NCI-H774 (cell line): ENCODE measurements around the gene OCA2.

Experiments used
- DNase-seq: peaks from one replicate; lab custom pipeline; 2025; lab: John Stamatoyannopoulos, UW

The OCA2 gene

DNA sequence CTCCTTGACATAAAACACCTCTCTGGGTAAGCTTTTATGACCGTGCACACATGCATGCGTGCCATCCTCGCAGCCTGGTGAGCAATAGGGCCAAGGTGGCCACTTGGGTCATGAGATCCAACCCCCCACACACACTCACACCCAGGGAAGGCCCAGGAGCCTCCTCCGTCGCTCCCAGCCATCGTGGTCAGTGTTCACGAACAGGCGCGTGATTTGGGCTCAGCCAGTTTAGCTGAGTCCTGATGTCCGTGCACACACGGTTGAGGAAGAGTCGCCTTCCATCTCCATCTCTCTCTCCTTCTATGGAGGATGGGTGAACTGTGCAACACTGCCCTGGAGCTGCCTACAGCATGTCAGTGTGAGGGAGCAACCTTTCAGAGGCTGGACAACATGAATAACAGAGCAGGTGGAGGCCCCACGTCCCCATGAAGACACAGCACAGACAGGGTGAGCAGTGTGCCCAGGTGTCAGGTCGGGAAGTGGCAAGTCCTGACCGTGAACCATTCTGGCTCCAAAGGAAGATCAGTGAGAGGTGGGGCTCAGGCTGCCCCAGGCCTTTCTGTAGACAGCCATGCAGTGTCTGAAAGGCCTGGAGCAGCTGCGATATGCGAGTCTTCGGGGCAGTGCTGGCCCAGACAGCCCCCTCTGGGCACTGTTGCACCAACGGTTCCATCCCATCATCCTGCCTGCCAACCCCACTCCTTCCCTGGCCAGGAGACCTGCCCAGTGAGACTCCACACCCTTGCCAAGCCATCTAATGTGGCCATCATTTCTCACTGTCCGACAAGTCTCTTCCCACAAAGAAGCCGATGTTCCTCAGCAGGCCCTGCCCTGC is 253.4 kb downstream of the OCA2 start:
- no peak for DNase-seq

DNA sequence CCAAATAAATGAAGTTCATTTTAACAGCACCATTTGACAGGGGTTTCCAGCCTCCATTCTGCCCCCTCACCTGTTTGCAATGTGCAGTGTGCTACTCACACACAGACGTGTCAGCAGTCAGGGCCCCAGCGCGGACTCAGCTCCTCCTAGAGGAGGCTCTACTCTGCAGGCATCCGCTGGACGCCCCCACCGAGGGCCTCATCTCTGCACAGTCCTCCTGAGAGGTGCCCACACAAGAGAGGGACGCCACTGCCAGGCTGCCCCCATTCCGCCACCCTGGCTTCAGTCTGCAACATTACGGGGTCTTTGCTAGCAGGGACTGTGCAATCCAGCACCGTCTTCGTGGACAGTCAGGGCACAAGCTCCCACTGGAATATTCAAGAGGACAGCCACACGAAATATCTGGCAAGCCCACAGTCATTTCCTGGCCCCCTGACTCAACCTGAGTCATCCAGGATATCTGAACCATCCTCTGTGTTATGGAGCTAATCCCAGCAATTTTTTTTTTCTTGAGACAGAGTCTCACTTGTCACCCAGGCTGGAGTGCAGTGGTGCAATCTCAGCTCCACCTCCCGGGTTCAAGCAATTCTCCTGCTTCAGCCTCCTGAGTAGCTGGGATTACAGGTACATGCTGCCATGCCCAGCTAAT is 255.0 kb downstream of the OCA2 start:
- DNase-seq: no peak

DNA sequence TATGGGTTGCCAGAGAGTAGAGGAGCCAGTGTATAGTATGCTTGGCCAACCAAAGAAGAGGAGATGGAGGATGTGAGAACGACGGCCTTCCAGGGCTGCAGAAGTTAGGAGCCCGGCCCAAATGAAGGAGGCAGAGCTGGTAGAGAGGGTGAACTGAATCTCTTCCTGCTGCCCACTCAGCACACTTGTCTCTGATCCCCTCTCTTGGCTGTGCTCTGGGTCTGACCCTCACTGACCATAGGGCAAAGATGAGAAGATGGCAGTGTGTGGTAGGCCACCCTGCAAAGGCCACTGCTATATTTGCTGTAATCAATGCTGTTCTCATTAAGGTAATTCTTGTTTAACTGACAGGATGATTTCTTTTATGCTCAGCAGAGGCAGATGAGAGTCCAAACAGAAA is 256.0 kb downstream of the OCA2 start:
- DNase-seq: no peak

DNA sequence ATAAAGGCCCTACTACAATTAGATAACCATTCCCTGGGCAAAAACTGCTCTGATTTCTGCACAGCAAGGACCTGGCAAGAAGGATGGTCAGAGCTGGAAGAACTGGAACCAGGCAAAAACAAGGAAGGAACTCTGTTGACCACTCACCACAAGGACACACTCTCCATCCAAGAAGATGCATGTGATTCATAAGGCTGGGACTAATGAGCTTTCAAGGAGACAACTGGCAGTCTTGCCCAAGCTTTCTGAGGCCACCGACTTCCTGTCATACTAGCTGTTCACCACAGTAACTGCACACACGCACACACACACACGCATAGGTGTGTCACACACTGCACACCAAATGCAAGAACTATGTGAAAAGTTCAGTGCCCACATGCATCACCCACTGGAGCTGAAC is 256.6 kb downstream of the OCA2 start:
- DNase-seq: no peak

DNA sequence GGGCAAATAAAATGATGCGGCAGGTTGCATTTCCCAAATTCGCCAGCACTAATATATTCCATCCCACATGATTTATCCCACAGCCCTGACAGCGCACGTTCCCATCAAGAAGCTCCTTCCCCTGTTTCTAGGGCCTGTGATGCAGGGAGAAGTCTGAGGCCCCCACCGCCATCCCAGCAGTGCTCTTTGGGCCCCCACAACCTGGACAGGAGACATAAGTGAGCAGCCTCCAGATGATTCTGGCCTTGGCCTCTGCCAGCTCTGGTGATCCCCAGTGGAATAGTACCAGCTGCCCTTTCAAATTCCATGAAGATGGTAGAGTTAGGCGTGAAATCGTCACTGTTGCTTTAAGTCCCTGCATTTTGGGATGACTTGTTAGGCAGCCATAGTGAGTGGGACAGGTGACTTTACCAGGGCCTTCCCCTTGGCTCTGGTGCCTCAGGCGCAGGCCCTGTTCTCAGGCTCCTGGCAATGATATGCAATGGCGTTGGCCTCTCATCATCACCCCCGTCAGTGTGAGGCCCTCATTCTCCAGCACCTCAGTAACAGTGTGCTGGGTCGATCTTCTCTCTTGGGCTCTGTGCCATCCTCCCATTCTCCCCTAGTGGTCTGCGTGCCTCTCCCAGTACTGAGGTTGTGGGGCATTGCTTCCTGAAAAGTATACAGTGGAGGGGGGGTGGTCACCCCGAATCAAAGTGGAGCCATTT is 263.7 kb downstream of the OCA2 start:
- no peak for DNase-seq

DNA sequence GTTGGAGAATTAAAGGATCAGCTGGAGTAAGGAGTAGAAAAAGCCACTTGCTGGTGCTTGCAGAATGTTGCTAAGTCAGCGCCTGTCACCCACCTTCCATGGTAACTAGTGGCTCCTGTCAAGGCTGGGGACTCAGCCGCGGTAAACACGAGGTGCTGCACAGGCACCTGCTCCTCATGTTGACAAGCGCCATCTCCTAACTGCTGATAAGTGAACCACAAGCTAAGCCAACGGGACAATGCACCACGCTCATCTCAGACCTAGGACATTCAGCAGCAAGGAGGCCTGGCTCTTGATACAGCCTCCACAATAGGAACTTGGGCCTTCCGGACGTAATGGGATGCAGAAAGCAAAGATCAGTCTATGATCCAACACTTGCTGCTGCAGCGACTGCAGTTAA is 264.4 kb downstream of the OCA2 start:
- DNase-seq: no peak

DNA sequence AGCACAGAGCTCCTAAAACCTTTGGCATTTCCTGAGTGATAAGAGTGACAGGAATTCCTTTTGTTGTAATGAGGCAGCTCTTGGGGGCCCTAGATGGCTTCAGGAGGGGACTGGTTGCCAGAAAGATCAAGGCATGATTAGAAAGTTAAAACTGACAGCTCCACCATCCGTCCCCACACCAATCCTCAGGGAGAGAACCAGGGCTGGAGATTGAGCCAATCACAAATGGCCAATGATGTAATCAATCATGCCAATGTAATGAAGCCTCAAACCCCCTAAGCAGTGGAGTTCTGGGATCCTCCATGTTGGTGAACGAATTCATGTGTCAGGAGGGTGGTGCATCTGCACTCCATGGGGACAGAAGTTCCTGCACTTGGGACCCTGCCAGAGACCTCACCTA is 265.1 kb downstream of the OCA2 start:
- no peak for DNase-seq

DNA sequence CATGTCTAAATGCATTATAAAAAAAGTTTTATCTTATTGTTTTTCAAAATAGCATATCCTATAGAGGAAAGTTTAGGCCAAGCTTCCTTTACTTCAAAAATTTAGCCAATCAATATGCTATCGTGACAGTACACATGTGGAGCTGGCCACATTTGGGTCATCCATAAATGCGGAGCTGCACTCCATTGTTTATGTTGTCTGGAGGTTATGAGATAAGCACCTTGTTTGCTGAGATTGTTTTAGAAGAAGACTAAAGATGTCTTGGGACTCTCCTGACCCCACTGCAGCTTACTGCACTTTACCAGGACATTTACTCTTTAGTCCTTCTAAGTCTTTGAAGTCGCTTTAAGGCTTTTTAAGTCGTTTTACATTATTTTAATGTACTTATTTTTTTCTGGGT is 265.9 kb downstream of the OCA2 start:
- DNase-seq: no peak

DNA sequence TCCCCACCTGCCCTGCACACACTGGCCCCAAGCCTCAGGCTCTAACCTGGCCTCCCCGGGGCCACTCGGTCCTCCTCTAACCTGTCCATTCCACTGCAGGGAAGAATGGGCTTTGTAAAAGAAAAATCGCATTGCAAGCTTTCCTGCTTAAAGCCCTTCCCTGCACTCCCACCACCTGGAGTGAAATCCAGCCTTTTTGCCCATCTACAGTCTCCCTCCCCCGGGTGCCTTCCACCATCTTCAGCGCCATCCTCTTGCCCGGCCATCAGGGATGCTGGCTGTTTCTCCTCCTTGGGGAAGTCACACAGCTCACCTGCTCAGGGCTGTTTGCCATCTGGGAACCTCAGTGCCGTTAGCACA is 266.9 kb downstream of the OCA2 start:
- DNase-seq: no peak

DNA sequence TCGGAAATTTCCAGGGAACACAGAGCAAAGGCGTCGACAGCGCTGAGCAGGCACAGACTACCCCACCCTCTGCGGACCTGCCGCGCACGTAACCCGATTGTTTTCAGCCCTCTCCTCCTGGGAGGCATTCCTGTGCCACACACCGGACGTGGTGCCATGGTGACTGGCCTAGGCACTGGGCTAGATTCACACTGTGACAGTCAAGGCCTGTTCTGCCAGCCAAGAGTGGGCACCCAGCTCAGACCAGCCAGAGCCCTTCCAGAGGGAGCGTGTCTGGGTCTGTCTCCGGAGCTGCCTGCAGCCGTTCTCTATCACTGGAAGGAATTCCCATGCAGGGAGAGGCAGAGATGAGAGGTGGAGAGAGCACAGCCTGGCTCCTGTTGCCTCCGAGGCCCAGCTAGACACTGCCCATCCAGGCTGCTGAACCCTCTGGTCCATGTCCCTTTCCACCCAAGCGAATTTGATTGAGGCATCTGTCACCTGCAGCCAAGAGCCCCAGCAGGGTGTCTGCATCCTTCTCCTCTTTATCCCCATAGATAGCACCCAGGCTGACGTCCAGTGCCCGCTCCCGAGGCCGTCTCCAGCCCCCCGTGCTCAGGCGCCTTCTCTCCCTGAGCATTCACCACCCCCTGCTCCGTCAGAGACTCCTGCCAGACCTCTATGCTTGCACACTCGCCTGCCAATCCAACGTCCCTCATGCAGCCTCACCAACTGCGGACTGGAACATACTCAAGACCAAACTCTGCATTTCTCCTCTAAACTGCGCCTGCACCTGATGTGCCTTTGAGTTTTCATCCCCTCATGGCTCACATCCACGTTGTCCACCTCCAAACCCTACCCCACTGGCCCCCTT is 267.5 kb downstream of the OCA2 start:
- no peak for DNase-seq

DNA sequence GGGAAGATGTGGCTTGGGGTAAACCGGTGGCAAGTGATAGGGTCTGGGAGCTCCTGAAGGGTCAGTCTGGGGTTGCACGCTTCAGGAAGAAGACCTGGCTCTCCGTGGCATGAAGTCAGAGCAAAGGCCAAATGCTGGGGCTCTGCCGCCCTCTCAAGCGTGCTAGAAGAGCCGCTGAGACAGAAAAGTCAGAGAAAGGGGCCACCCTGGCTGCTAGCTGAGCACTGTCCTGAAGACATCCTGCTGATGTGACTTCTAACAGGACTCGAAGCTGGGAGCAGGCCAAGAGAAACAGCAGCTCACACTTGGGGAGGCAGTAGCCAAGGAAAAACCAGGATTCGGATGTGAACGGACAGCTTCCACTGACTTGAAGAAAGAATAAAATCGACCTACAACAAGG is 270.4 kb downstream of the OCA2 start:
- no peak for DNase-seq

DNA sequence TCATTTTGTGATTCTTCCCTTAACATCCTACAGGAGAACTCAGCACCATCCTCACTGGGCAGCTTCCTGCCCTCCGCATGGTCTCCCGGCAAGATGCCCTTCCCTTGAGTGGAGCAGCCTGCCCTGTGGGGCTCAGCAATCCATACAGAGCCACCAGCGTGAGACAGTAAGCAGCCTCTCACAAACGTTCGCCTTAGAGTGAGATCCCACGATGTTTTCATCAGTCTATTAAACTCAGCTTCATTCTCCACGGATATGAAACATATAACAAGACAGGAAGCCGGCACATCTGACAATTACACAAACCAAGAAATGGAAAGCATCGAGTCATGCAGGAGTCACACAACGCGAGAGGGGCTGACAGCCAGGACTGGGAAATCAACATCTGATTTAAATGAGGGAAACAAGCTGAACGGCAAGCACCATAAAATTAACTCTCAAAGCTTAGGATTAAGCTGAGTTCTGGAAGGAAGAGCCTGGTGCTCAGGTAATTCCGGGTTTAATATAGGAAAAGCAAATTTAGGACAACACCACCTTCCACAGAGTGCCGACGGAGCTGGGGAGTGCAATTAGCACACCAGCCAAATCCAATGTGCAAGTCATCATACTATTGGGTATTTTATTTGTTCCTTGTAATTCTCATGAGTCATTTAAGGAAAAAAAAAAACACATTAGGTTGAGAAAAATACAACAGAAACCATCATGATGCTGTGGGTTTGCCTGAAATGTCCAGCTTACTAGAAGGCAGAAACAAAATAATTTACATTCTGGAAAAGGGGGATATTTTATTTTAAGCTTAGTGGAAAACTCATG is 272.0 kb downstream of the OCA2 start:
- DNase-seq: no peak

DNA sequence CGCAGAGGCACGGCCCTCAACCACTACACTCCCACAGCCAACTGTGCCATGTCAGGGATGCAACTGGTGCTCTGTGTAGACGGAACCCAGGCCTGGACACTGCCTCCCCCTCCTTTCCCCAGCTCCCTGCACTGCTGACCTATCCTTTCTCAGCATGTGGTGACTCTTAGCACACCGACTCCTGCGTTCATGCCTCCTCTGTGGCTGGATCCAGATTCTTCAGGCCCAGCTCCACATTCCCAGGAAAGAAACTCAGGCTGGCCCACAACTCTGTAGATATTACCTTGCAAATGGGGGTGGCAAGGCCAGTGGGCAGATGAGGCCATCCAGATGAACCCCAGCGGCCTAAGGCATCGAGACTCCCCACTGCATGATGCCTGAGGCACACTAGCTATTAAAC is 272.7 kb downstream of the OCA2 start:
- DNase-seq: no peak

DNA sequence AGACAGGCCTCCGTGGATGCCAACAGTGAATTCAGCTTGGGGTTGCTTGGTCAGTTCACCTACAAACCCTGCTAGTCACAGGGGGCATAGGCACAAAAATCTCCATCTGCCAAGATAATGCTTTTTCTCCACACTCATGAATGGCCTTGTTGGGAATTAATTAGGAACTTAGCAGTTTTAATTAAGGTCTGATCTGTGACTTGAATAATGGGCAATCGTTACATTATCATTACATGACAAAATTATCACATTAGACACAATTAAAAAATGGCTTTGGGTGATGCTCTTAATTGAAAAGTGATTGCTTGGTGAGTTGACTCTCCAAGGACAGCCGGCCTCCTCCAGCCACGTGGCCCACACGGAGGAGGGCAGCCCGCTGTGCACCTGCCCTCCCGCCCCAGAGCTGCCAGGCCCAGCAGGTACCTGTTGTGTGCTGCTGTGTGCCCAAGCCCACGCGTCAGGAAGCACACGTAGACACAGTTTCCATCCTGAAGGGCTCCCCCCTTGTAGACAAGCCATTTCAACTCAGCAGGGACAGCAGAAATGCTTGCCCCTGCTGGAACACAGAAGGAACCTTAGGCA is 274.2 kb downstream of the OCA2 start:
- no peak for DNase-seq

DNA sequence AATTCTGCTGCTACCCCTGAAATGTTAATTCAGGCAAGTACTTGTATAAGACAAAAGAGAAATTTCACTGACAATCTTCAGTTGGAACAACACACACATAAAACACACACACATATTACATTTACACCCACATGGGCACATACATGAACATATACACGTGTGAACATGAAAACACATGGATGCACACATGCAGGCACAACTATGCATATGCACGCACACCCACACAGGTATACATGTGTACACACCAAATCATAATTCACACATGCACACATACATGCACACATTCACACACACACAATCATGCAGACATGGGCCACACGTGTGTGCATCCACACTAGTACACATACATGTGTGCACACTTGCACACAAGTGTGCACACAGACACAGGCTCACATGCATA is 277.8 kb downstream of the OCA2 start:
- DNase-seq: no peak

DNA sequence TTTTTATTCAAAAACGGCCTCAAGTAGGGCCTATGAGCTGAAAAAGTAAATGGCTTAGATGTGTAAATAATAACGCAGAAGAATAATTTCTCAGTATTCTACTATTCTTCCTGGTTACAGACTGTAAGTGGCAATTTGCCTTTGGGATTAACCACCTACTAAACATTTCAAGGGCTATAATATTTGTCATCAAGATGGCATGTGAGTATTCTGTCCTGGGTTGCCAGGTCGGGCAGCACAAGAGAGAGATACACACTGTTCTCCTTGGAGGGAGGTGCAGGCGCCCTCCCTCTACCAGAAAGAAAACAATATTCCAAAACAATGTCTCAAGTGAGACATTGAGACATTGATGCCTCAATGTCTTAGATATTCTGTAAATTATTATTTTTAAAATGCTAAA is 278.4 kb downstream of the OCA2 start:
- DNase-seq: no peak

DNA sequence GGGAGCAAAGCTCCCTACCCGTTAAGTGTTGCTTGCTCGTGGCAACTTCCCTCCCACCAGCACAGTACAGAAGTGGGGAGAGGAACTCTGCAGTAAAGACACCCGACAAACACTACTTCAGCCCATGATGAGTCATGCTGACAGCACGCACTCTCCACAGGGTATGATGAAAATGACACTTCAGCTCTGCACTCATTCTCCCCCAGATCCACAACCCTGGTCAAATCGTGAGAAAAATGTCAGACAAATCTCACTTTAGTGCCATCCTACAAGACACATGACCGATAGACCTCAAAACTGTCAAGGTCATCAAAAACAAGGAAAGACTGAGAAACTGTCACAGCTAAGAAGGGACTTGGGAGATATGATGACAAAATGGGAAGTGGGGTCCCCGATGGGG is 278.9 kb downstream of the OCA2 start:
- DNase-seq: no peak

DNA sequence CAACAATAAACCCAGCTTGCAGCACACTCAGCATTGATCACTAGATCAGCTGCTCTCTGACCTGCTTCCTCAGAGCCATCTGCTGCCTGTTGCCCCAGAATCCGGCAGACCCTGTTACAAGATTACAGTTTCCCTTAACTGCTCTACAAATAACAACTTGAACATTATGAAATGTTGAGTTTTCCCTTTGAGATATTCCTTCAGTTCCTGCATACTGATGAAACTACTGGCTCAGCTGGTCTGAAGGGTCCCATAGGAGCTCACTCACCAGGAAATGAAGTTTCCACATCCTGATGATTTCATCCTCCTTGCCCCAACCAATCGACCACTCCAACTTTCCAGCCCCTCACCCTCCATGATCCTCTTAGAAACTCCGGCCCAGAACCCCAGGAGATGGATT is 281.9 kb downstream of the OCA2 start:
- no peak for DNase-seq

DNA sequence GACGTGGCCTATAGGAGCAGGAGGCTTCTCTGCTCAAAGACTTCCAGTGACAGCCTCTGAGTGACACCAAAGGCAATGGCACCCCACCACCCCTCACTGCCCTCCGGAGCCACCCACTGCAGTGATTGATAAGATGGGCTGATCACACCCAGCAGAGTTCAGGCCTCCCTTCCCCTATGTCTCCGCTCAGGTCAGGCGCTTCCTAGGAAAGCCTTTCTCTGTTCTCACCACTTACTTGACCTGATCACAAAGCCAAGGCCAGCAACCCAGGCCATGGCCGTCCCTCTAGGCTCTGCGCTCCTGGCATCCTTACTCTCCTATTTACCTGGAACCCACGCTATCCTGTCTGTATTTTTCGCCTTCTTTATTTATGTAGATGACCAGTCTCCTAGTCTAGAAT is 282.3 kb downstream of the OCA2 start:
- DNase-seq: no peak

DNA sequence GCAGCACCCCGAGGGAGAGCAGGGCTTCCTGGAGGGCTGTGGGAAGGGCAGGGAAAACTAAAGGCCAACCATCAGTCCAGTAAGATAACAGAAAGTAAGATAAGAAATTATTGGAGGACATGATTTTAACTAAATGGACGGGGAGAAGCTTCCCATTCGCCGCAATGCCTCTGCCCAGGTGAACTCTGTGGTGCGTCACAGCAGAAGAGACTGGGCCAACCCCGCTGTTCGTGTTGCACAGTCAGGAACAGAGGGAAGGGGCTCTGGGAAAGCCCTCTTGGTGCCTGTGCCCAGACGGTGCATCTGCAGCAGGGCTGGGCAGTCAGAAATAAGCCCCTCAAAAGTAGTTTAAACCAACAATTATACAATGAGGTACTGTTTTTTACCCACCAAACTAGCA is 284.1 kb downstream of the OCA2 start:
- no peak for DNase-seq

DNA sequence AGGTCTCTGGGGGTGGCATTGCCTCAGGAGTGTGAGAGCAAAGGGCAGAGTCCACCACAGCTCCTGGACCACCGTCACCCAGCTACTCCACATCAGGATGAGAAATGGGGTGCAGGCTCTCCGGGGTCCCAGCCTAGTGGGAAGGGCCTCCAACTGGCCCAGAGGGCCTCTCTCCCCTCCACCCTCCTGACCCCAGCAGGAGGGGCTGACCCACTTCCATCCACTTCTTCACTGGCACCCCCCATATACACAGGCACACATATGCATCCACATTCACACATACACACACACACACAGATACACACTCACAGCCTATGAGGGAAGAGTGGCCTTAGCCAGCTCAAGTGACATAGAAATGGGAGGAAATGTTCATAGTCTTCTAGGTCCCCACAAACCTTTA is 286.0 kb downstream of the OCA2 start:
- no peak for DNase-seq
